Karpas-422 (cell line): ENCODE data around the gene OGFOD3. TPM values are rescaled to one million over a fixed set of nuclear protein-coding genes. Genes with fewer than 3 reads are reported as not detected.

Source experiments
- small RNA-seq: library from RNA; depleted of rRNA; stranded (forward); fragments of <200 nt; gene quantifications from one replicate; pipeline ENCODE3, GENCODE V24; 2014
- total RNA-seq: library from RNA; depleted of rRNA; stranded (reverse); fragments of >200 nt; shearing (Covaris generic); gene quantifications from 2 replicates; pipeline ENCODE4 v1.2.3, GENCODE V29; 2014; ENCODE audit warnings: low replicate concordance; rRNA removed

OGFOD3 gene
- total RNA-seq, 1 experiment from 2014 or later, result 14.8 TPM

Small RNA genes within 50 kb of the gene (small RNA-seq; reads per million reads assigned to genes)
- not detected for gene RF00019

Other genes with a start within 250 kb of the OGFOD3 start
- gene CCDC57, start 205.7 kb downstream of the OGFOD3 start, total RNA-seq, result 31.3 and 37.4 TPM in 2 replicates
- 0.67 and 6.0 TPM in 2 replicates for gene SLC16A3, start 189.5 kb downstream of the OGFOD3 start, total RNA-seq
- 27.1 and 30.6 TPM in 2 replicates for gene CSNK1D, start 144.9 kb downstream of the OGFOD3 start, total RNA-seq
- gene CD7, start 101.0 kb downstream of the OGFOD3 start, total RNA-seq, result not detected in 2 replicates
- gene SECTM1, start 84.8 kb downstream of the OGFOD3 start, total RNA-seq, result 0.72 TPM in 1 of 2 replicates, not detected in the other
- gene TEX19, start 59.3 kb downstream of the OGFOD3 start, total RNA-seq, result 0.34 and 2.3 TPM in 2 replicates
- not detected in 2 replicates for gene UTS2R, start 46.8 kb downstream of the OGFOD3 start, total RNA-seq
- 21.7 and 55.7 TPM in 2 replicates for gene HEXD, start 239 bp downstream of the OGFOD3 start, total RNA-seq
- 92.4 and 147 TPM in 2 replicates for gene CYBC1, start 32.2 kb upstream of the OGFOD3 start, total RNA-seq
- 43.3 and 53.5 TPM in 2 replicates for gene NARF, start 40.2 kb upstream of the OGFOD3 start, total RNA-seq
- gene FOXK2, start 101.1 kb upstream of the OGFOD3 start, total RNA-seq, result 19.7 and 22.4 TPM in 2 replicates
- gene WDR45B, start 229.9 kb upstream of the OGFOD3 start, total RNA-seq, result 55.8 and 58.9 TPM in 2 replicates